Neural progenitor cell (in vitro differentiated cells): Measurements from ENCODE around the gene METTL17. TPM values are rescaled to one million over a fixed set of nuclear protein-coding genes. Genes with fewer than 3 reads are reported as not detected.

ENCODE experiments used
- DNase-seq: peaks from one replicate; pipeline ENCODE4 v3.0.0-alpha.2; 2016; ENCODE audit warnings: low spot score
- H2AFZ ChIP-seq: fragments of 200-600 bp; sonication (generic); replicated peaks from 2 replicates; pipeline ENCODE4 v1.6.1; 2016; ENCODE audit warnings: antibody characterized with exemption
- H3F3A ChIP-seq: fragments of 200-600 bp; sonication (generic); 2 replicates; pipeline ENCODE4 v1.6.1; 2016; ENCODE audit warnings: antibody characterized with exemption, low read depth
- H3K27ac ChIP-seq: fragments of 200-600 bp; sonication (generic); 2 replicates; pipeline ENCODE4 v1.5.1; 2016; ENCODE audit warnings: mild to moderate bottlenecking
- H3K27me3 ChIP-seq: fragments of 200-600 bp; sonication (generic); 2 replicates; pipeline ENCODE4 v1.6.1; 2016; ENCODE audit warnings: mild to moderate bottlenecking, moderate library complexity
- H3K36me3 ChIP-seq: fragments of 200-600 bp; sonication (generic); 2 replicates; pipeline ENCODE4 v1.5.1; 2016
- H3K4me1 ChIP-seq: fragments of 200-600 bp; sonication (generic); 2 replicates; pipeline ENCODE4 v1.6.1; 2016; ENCODE audit warnings: mixed run types
- H3K4me2 ChIP-seq: fragments of 200-600 bp; sonication (generic); 2 replicates; pipeline ENCODE4 v1.6.1; 2016
- H3K4me3 ChIP-seq: fragments of 200-600 bp; sonication (generic); 2 replicates; pipeline ENCODE4 v1.5.1; 2016
- H3K79me2 ChIP-seq: fragments of 200-600 bp; sonication (generic); 2 replicates; pipeline ENCODE4 v1.6.1; 2016; ENCODE audit warnings: low read depth
- H3K9ac ChIP-seq: fragments of 200-600 bp; sonication (generic); 2 replicates; pipeline ENCODE4 v1.6.1; 2016
- H3K9me3 ChIP-seq: fragments of 200-600 bp; sonication (generic); 2 replicates; pipeline ENCODE4 v1.5.1; 2016; ENCODE audit warnings: low read depth
- H4K20me1 ChIP-seq: fragments of 200-600 bp; sonication (generic); 2 replicates; pipeline ENCODE4 v1.6.1; 2016; ENCODE audit warnings: low read depth
- H3K27ac Mint-ChIP-seq: 3 replicates; pipeline ENCODE4 v1.8.0; 2021; ENCODE audit warnings: mixed read lengths
- H3K27me3 Mint-ChIP-seq: 2 replicates; pipeline ENCODE4 v1.8.0; 2022; ENCODE audit warnings: low read depth, mild to moderate bottlenecking, inconsistent platforms, moderate library complexity, mixed read lengths; ENCODE audit not compliant: insufficient read depth
- H3K36me3 Mint-ChIP-seq: 3 replicates; pipeline ENCODE4 v1.8.0; 2021; ENCODE audit warnings: mixed read lengths
- H3K4me1 Mint-ChIP-seq: 3 replicates; pipeline ENCODE4 v1.8.0; 2021; ENCODE audit warnings: mixed read lengths
- H3K4me3 Mint-ChIP-seq: 3 replicates; pipeline ENCODE4 v1.8.0; 2021; ENCODE audit warnings: mild to moderate bottlenecking, moderate library complexity, mixed read lengths
- H3K9me3 Mint-ChIP-seq: 3 replicates; pipeline ENCODE4 v1.8.0; 2020; ENCODE audit warnings: mixed read lengths
- EZH2 ChIP-seq: fragments of 200-600 bp; sonication (generic); IDR thresholded peaks from 2 replicates; pipeline ENCODE4 v1.6.1; 2017; ENCODE audit warnings: antibody characterized with exemption, mild to moderate bottlenecking, moderate library complexity
- EZH2phosphoT487 ChIP-seq: fragments of 200-600 bp; sonication (generic); IDR thresholded peaks from 2 replicates; pipeline ENCODE4 v1.6.1; 2017; ENCODE audit warnings: antibody characterized with exemption
- total RNA-seq: library from RNA; depleted of rRNA; stranded (reverse); fragments of >200 nt; gene quantifications from 2 replicates; pipeline ENCODE4 v1.2.3, GENCODE V29; 2015; ENCODE audit warnings: low replicate concordance
- TF ChIP-seq, protein P1 (sequence below): fragments of 200-600 bp; sonication (generic); IDR thresholded peaks from 2 replicates; pipeline ENCODE4 v1.5.1; 2017; ENCODE audit warnings: antibody characterized with exemption, mild to moderate bottlenecking

METTL17 gene
- total RNA-seq, 1 donor from 2014 or later = 126 TPM

DNA sequence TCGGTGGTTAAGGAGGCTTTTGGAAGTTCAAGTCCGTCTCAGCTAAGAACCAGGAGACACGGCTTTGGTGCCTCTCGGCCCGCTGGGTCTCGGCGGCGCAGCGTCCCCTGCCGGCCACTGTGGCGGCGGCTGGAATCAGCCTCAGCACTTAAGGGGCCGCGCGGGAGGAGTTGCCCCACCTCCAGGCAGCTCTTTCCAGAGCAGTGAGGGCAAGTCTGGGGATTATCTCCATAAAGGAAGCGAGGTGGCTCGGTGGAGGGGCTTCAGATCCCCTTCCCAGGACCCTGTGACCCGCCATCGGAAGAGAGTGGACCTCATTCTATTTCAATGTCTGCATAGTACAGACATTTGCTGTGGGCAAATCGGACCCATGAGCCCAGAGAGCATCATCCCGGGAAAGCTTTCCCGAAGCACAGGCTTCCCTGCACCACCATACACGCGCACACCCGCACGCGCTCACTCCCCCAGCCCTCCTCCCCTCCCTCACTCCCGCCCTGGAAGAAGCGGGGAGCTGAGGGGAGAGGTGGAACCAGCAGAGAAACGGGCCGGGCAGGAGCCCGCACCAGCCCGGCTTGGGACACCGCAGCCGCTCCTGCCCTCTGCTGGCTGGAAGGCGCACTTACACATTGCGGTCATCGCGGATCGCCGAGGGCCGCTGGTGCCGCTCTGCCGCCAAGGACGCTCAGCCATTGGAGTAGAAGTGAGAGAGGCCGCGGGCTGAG is 18.6 kb upstream of the METTL17 start:
- Mint-ChIP-seq H3K36me3 (no peaks in the 10 kb centered on the region), H3K4me3 (peak overlapping the region; percentile 96), H3K4me1 (peaks cover 7% of the 10 kb centered on the region), H3K27ac (peak overlapping the region; percentile 94), H3K27me3 (no peaks in the 10 kb centered on the region), H3K9me3 (no peaks in the 10 kb centered on the region)
- H3K9ac ChIP-seq = no peak overlapping the region
- H3K4me2 ChIP-seq = peak overlapping the region; percentile 77
- H4K20me1 ChIP-seq = no peaks in the 10 kb centered on the region
- no peak overlapping the region for H3K27ac ChIP-seq
- peak overlapping the region; percentile 95 for H2AFZ ChIP-seq
- H3K36me3 ChIP-seq = no peaks in the 10 kb centered on the region
- no peaks in the 10 kb centered on the region for H3K9me3 ChIP-seq
- no peaks in the 10 kb centered on the region for H3K4me1 ChIP-seq
- peaks cover 46% of the 10 kb centered on the region for H3K27me3 ChIP-seq
- peak overlapping the region; percentile 67 for H3K4me3 ChIP-seq
- peaks cover 4% of the 10 kb centered on the region for H3F3A ChIP-seq
- TF ChIP-seq, protein P1, sequence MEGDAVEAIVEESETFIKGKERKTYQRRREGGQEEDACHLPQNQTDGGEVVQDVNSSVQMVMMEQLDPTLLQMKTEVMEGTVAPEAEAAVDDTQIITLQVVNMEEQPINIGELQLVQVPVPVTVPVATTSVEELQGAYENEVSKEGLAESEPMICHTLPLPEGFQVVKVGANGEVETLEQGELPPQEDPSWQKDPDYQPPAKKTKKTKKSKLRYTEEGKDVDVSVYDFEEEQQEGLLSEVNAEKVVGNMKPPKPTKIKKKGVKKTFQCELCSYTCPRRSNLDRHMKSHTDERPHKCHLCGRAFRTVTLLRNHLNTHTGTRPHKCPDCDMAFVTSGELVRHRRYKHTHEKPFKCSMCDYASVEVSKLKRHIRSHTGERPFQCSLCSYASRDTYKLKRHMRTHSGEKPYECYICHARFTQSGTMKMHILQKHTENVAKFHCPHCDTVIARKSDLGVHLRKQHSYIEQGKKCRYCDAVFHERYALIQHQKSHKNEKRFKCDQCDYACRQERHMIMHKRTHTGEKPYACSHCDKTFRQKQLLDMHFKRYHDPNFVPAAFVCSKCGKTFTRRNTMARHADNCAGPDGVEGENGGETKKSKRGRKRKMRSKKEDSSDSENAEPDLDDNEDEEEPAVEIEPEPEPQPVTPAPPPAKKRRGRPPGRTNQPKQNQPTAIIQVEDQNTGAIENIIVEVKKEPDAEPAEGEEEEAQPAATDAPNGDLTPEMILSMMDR = peak; percentile 83
- TF ChIP-seq EZH2 = no peak
- peak; percentile 93 for DNase-seq
- no peaks in the 10 kb centered on the region for H3K79me2 ChIP-seq

DNA sequence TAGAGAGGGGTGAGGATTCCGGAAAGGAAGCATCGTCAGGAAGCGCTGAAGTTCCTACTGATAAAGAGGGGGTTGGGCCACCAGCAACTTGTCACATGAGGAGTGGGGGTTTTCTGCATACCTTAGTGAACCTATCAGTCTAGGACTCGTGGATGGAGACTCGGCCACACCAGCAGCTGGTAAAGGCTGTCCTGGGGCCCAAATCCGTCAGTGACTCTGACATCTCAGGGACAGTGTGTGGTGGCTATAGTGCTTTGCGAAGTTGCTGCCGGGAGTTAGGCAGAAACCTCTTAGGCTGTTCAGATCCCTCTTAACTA is 18.1 kb upstream of the METTL17 start:
- Mint-ChIP-seq H3K27me3 (peaks cover under 1% of the 10 kb centered on the region), H3K4me1 (peaks cover 7% of the 10 kb centered on the region), H3K36me3 (no peaks in the 10 kb centered on the region), H3K9me3 (no peaks in the 10 kb centered on the region), H3K27ac (peak overlapping the region; percentile 5), H3K4me3 (peak overlapping the region; percentile 96)
- Histone ChIP-seq H3F3A (peaks cover 4% of the 10 kb centered on the region), H4K20me1 (no peaks in the 10 kb centered on the region), H3K9me3 (no peaks in the 10 kb centered on the region), H3K4me2 (peak overlapping the region; percentile 77), H3K4me1 (no peaks in the 10 kb centered on the region), H3K27me3 (peaks cover 43% of the 10 kb centered on the region), H3K79me2 (no peaks in the 10 kb centered on the region), H2AFZ (peak overlapping the region; percentile 95), H3K9ac (no peak overlapping the region), H3K36me3 (no peaks in the 10 kb centered on the region), H3K4me3 (peak overlapping the region; percentile 67), H3K27ac (no peak overlapping the region)
- no peak for DNase-seq
- TF ChIP-seq EZH2phosphoT487 = no peak
- TF ChIP-seq, protein P1 = no peak
- TF ChIP-seq EZH2 = no peak

DNA sequence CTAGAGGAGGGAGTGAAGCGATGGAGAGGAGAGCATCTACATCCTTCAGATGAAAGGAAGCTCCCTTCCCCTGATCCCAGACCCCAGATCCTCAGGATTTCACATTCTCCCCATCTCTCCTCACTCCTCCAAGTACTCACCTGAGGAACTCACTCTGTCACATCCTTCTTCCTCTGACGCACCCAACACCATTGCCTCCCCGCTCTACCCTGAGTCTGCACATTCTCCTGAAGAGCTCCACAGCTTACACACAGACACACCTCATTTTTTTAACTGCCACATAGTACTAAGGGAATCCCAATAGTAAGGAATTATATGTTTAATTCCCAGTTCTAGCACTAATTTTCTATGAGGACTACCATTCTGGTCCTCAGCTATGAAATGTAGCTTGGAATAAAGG is 16.3 kb upstream of the METTL17 start:
- no peak overlapping the region for H3K4me3 ChIP-seq
- no peak overlapping the region for H3K9ac ChIP-seq
- H3K27ac Mint-ChIP-seq = no peak overlapping the region
- TF ChIP-seq EZH2 = no peak
- TF ChIP-seq, protein P1 = no peak
- TF ChIP-seq EZH2phosphoT487 = no peak
- peaks cover 7% of the 10 kb centered on the region for H3K4me1 Mint-ChIP-seq
- no peaks in the 10 kb centered on the region for H3K4me1 ChIP-seq
- no peaks in the 10 kb centered on the region for H3K9me3 Mint-ChIP-seq
- H3K27me3 Mint-ChIP-seq = peaks cover 2% of the 10 kb centered on the region
- no peaks in the 10 kb centered on the region for H3K36me3 ChIP-seq
- H3K4me3 Mint-ChIP-seq = no peak overlapping the region
- H3K9me3 ChIP-seq = no peaks in the 10 kb centered on the region
- no peaks in the 10 kb centered on the region for H3K36me3 Mint-ChIP-seq
- no peaks in the 10 kb centered on the region for H4K20me1 ChIP-seq
- H2AFZ ChIP-seq = no peak overlapping the region
- no peak for DNase-seq
- H3K27ac ChIP-seq = no peak overlapping the region
- no peaks in the 10 kb centered on the region for H3K79me2 ChIP-seq
- H3K27me3 ChIP-seq = peaks cover 25% of the 10 kb centered on the region
- no peak overlapping the region for H3K4me2 ChIP-seq
- H3F3A ChIP-seq = peaks cover 4% of the 10 kb centered on the region
